H1 (cell line): ENCODE results near the gene F11R. TPM values are rescaled to one million over a fixed set of nuclear protein-coding genes. Genes with fewer than 3 reads are reported as not detected.
A peak's percentile ranks its signal among the peaks of the same experiment; 100 is the strongest.

Experiments used
- CTCF ChIA-PET: fragments of 300-600 bp; sonication (Branson Sonifier 250); formaldehyde crosslinking; loops from one replicate; lab custom pipeline; 2021; ENCODE audit not compliant: partially characterized antibody; lab: Charles Lee
- POLR2A ChIA-PET: fragments of 300-600 bp; sonication (Branson Sonifier 250); formaldehyde crosslinking; loops from one replicate; lab custom pipeline; 2021; ENCODE audit warnings: inconsistent platforms; ENCODE audit not compliant: partially characterized antibody; lab: Charles Lee
- DNase-seq, 2 experiments: peaks; one replicate each; pipeline versions ENCODE4 v3.0.0 to v3.0.0-alpha.2; 2010 to 2022; ENCODE audit warnings: low spot score in 2 of 2, low read depth in 1 of 2, mixed read lengths in 1 of 2
- FAIRE-seq: peaks from 2 replicates; lab custom pipeline; 2011; peaks lifted over from hg19 to GRCh38; lab: Jason Lieb, UNC
- H2AFZ ChIP-seq: 2 replicates; pipeline ENCODE4 v1.8.1; 2012; ENCODE audit warnings: low read length, inconsistent platforms
- H2AK5ac ChIP-seq: 2 replicates; pipeline ENCODE4 v1.6.1; 2013; ENCODE audit warnings: low read depth, low read length
- H2BK120ac ChIP-seq: replicated peaks from 2 replicates; pipeline ENCODE3; 2013; ENCODE audit warnings: low read depth, low read length, inconsistent platforms
- H2BK12ac ChIP-seq: 2 replicates; pipeline ENCODE4 v1.6.1; 2013; ENCODE audit warnings: low read depth, low read length
- H2BK15ac ChIP-seq: 2 replicates; pipeline ENCODE4 v1.6.1; 2013; ENCODE audit warnings: low read length
- H2BK20ac ChIP-seq: 2 replicates; pipeline ENCODE4 v1.6.1; 2013; ENCODE audit warnings: low read length
- H2BK5ac ChIP-seq: 2 replicates; pipeline ENCODE4 v1.6.1; 2013; ENCODE audit warnings: low read depth, low read length
- H3K14ac ChIP-seq: 2 replicates; pipeline ENCODE4 v1.6.1; 2013; ENCODE audit warnings: inconsistent platforms; ENCODE audit not compliant: insufficient read length
- H3K18ac ChIP-seq: 2 replicates; pipeline ENCODE4 v1.6.1; 2013; ENCODE audit warnings: low read length; ENCODE audit errors: extremely low read depth
- H3K23ac ChIP-seq: 2 replicates; pipeline ENCODE4 v1.6.1; 2013; ENCODE audit warnings: inconsistent platforms; ENCODE audit not compliant: insufficient read length
- H3K23me2 ChIP-seq: 2 replicates; pipeline ENCODE4 v1.6.1; 2013; ENCODE audit warnings: low read depth, low read length
- H3K27ac ChIP-seq: 2 replicates; pipeline ENCODE4 v1.6.1; 2011; ENCODE audit warnings: low read depth, low read length, inconsistent platforms
- H3K27me3 ChIP-seq, 4 experiments: replicated peaks in 1 of 4; 1 replicate in 1 of 4; 2 replicates in 3 of 4; pipeline versions ENCODE4 v1.6.1 to v1.8.1; 2011 to 2013; ENCODE audit warnings: low read length in 3 of 4, mild to moderate bottlenecking in 3 of 4, inconsistent platforms in 2 of 4, mixed read lengths in 2 of 4, moderate library complexity in 1 of 4; ENCODE audit not compliant: control insufficient read depth in 3 of 4, insufficient read depth in 3 of 4; ENCODE audit errors: extremely low read depth in 1 of 4
- H3K36me3 ChIP-seq, 4 experiments: 2 replicates each; pipeline versions ENCODE4 v1.6.1 to v1.8.1; 2011 to 2013; ENCODE audit warnings: mild to moderate bottlenecking in 4 of 4, low read length in 3 of 4, moderate library complexity in 2 of 4, control low read depth in 1 of 4, inconsistent platforms in 1 of 4; ENCODE audit not compliant: insufficient read depth in 4 of 4, control insufficient read depth in 2 of 4
- H3K4ac ChIP-seq: replicated peaks from 2 replicates; pipeline ENCODE3; 2013; ENCODE audit warnings: low read length, low read depth, mixed read lengths, inconsistent platforms; ENCODE audit not compliant: insufficient read length
- H3K4me1 ChIP-seq, 4 experiments: replicated peaks in 1 of 4; 1 replicate in 1 of 4; 2 replicates in 3 of 4; pipeline versions ENCODE4 v1.6.1 to v1.8.1; 2011 to 2013; ENCODE audit warnings: low read length in 3 of 4, inconsistent platforms in 2 of 4, mixed read lengths in 1 of 4; ENCODE audit not compliant: insufficient read depth in 4 of 4, control insufficient read depth in 3 of 4
- H3K4me2 ChIP-seq, 2 experiments: 2 replicates each; pipeline versions ENCODE4 v1.6.1 to v1.8.1; 2011 to 2013; ENCODE audit warnings: low read depth in 2 of 2, low read length in 2 of 2, control low read depth in 1 of 2, inconsistent platforms in 1 of 2, mild to moderate bottlenecking in 1 of 2; ENCODE audit not compliant: insufficient read depth in 1 of 2
- H3K4me3 ChIP-seq, 4 experiments: fragments of 200-600, 300-600 bp in 1 of 4; sonication (generic), shearing (Covaris generic), sonication (Bioruptor Twin) in 1 of 4; 2 replicates each; pipeline versions ENCODE4 v1.5.1 to v1.8.1; 2011 to 2016; ENCODE audit warnings: low read length in 4 of 4, low read depth in 3 of 4, control low read depth in 2 of 4, inconsistent platforms in 2 of 4, mild to moderate bottlenecking in 2 of 4, mixed read lengths in 1 of 4, moderate library complexity in 1 of 4; ENCODE audit not compliant: insufficient read depth in 2 of 4; ENCODE audit errors: extremely low read depth in 1 of 4
- H3K56ac ChIP-seq: replicated peaks from 2 replicates; pipeline ENCODE3; 2013; ENCODE audit warnings: low read depth, mild to moderate bottlenecking, mixed read lengths, low read length, inconsistent platforms; ENCODE audit not compliant: insufficient read length
- H3K79me1 ChIP-seq: 2 replicates; pipeline ENCODE4 v1.6.1; 2013; ENCODE audit warnings: low read depth, low read length, control low read depth
- H3K79me2 ChIP-seq, 2 experiments: 2 replicates each; pipeline versions ENCODE4 v1.6.1 to v1.8.1; 2012 to 2013; ENCODE audit warnings: low read length in 2 of 2, mild to moderate bottlenecking in 2 of 2, inconsistent platforms in 1 of 2; ENCODE audit not compliant: insufficient read depth in 2 of 2, control insufficient read depth in 1 of 2
- H3K9ac ChIP-seq, 4 experiments: replicated peaks in 1 of 4; 1 replicate in 1 of 4; 2 replicates in 3 of 4; pipeline versions ENCODE4 v1.6.1 to v1.8.1; 2011 to 2013; ENCODE audit warnings: low read depth in 3 of 4, low read length in 3 of 4, control low read depth in 2 of 4, mild to moderate bottlenecking in 2 of 4, moderate library complexity in 2 of 4, inconsistent platforms in 1 of 4; ENCODE audit errors: extremely low read depth in 1 of 4
- H3K9me3 ChIP-seq, 2 experiments: 2 replicates each; pipeline versions ENCODE4 v1.6.1 to v1.8.1; 2012 to 2013; ENCODE audit warnings: mild to moderate bottlenecking in 2 of 2, moderate library complexity in 2 of 2, control low read depth in 1 of 2, inconsistent platforms in 1 of 2, low read depth in 1 of 2, low read length in 1 of 2, mixed read lengths in 1 of 2; ENCODE audit not compliant: insufficient read depth in 2 of 2
- H4K20me1 ChIP-seq, 2 experiments: replicated peaks in 1 of 2; 2 replicates each; pipeline versions ENCODE3 to v1.8.1; 2011 to 2013; ENCODE audit warnings: inconsistent platforms in 2 of 2, low read length in 2 of 2, mild to moderate bottlenecking in 1 of 2; ENCODE audit not compliant: insufficient read depth in 2 of 2, control insufficient read depth in 1 of 2
- H4K5ac ChIP-seq: 2 replicates; pipeline ENCODE4 v1.6.1; 2013; ENCODE audit warnings: low read length, low read depth, mixed read lengths, inconsistent platforms; ENCODE audit not compliant: insufficient read length
- H4K8ac ChIP-seq: 2 replicates; pipeline ENCODE4 v1.8.0; 2013; ENCODE audit warnings: mild to moderate bottlenecking, moderate library complexity, low read length, inconsistent platforms; ENCODE audit not compliant: insufficient read depth; ENCODE audit errors: extremely low read depth
- H4K91ac ChIP-seq: replicated peaks from 2 replicates; pipeline ENCODE3; 2013; ENCODE audit warnings: low read length, mixed read lengths, inconsistent platforms; ENCODE audit not compliant: insufficient read length
- EP300 ChIP-seq, 2 experiments: IDR thresholded peaks; 1 replicate in 1 of 2; 2 replicates in 1 of 2; pipeline ENCODE4 v1.6.1; 2011 to 2012; ENCODE audit warnings: low read depth in 2 of 2, low read length in 2 of 2, mild to moderate bottlenecking in 2 of 2, borderline replicate concordance in 1 of 2, inconsistent platforms in 1 of 2, moderate library complexity in 1 of 2
- WGBS, 2 experiments: shearing (Covaris generic) in 1 of 2; methylation state at CpG; one replicate each; pipeline versions ENCODE4 v1.1.6 to v1.1.7; 2013 to 2015; ENCODE audit warnings: low lambda C conversion rate in 2 of 2, mixed read lengths in 2 of 2, inconsistent platforms in 1 of 2, low coverage in 1 of 2, missing lambda C conversion rate in 1 of 2; ENCODE audit not compliant: insufficient replicate concordance in 2 of 2, insufficient coverage in 1 of 2, insufficient read length in 1 of 2; ENCODE audit errors: extremely low coverage in 1 of 2, missing lambda C conversion rate in 1 of 2; 5-methylcytosine and 5-hydroxymethylcytosine counted together
- polyA plus RNA-seq, 7 experiments: library from polyadenylated mRNA; depleted of rRNA in 3 of 7; stranded (reverse) in 5 of 7; unstranded in 2 of 7; fragments of >200 nt in 5 of 7; fragments of 200-250 nt in 2 of 7; gene quantifications; 1 replicate in 5 of 7; 2 replicates in 1 of 7; 4 replicates in 1 of 7; pipeline versions ENCODE4 v1.2.1 to v1.2.3, GENCODE V29; 2011 to 2013; ENCODE audit warnings: missing spikeins in 2 of 7, mixed read lengths in 2 of 7
- total RNA-seq: library from RNA; stranded (reverse); fragmentation: NEBNext Ultra II Directional; extraction: Animal tissue kit (Norgen Biotek cat#: 25700); gene quantifications from 2 replicates; pipeline ENCODE4 v1.2.1, GENCODE V29; 2021
- TF ChIP-seq, protein P1 (sequence below), 3 experiments: IDR thresholded peaks; 1 replicate in 2 of 3; 2 replicates in 1 of 3; pipeline versions ENCODE4 v1.5.1 to v1.6.1; 2011; ENCODE audit warnings: low read length in 3 of 3, mild to moderate bottlenecking in 3 of 3, inconsistent platforms in 2 of 3, low read depth in 1 of 3, moderate library complexity in 1 of 3; ENCODE audit not compliant: insufficient read depth in 1 of 3; ENCODE audit errors: control extremely low read depth in 1 of 3

The F11R gene
- total and polyA plus RNA-seq, 2 of the 8 experiments (the other 6 are each of a cell fraction or from before 2014, with no cell fraction given) = 159 to 200 TPM

DNA sequence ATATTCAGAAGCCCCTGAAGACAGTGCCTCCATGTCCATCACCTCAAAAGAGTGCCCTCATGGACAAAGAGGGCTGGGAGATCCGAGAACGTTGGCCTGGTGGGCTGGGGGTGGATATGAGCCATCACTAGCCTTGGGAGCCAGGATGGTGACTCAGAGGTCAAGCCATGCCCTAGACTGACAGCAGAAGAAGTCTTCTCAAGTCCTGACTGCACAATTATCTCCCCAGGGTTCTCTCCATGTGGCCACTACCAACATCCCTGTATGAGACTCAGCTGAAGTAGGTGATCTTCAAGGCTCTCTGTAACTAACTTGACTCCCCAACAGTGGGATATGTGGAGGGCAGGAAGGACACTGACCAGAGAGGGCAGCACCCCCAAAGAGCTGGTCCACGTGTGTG is 31.9 kb upstream of the F11R start:
- WGBS, 2 experiments = 84% methylated on average over 3 of the region's 3 CpGs; no CpG with 5 or more reads in 1 of the 2 experiments
- H2BK120ac ChIP-seq = no peak overlapping the region
- POLR2A ChIA-PET = interaction anchor here (1.0 to 2.9 kb wide), 2 partner anchors 7 to 80 kb away, joined by 3 to 21 read pairs; partner anchors contain the start of genes DEDD and USF1

More for the DNA sequence above, 31.9 kb upstream of the F11R start:
- Histone ChIP-seq H3K23ac (no peak overlapping the region), H3K36me3 (no peaks in the 10 kb centered on the region), H3K9ac (no peak overlapping the region), H3K18ac (no peak overlapping the region), H3K4ac (no peak overlapping the region), H3K9me3 (peaks cover 0 to 3% of the 10 kb centered on the region in 2 experiments; a peak in 1 of 4 replicates), H2BK5ac (no peak overlapping the region), H3K27ac (no peak overlapping the region), H2BK12ac (no peak overlapping the region), H2BK20ac (no peak overlapping the region), H4K8ac (no peak overlapping the region), H3K14ac (no peak overlapping the region), H3K79me2 (no peaks in the 10 kb centered on the region), H3K4me2 (no peak overlapping the region), H4K20me1 (no peaks in the 10 kb centered on the region), H3K27me3 (peaks cover 0 to 7% (median 3%) of the 10 kb centered on the region in 4 experiments; a peak in 6 of 7 replicates), H3K23me2 (no peaks in the 10 kb centered on the region; the same call in 1 of the 2 replicates), H3K56ac (no peak overlapping the region), H3K79me1 (no peaks in the 10 kb centered on the region), H3K4me3 (no peak overlapping the region), H3K4me1 (no peaks in the 10 kb centered on the region), H2BK15ac (no peak overlapping the region), H4K91ac (no peak overlapping the region), H4K5ac (no peak overlapping the region), H2AK5ac (no peak overlapping the region), H2AFZ (no peak overlapping the region)
- DNase-seq (no peak), FAIRE-seq (no peak)
- no peak for TF ChIP-seq EP300 (IDR thresholded peaks at IDR 0.05; ENCODE audit: borderline replicate concordance in 1 of 2, low read depth in 2 of 2, low read length in 2 of 2)
- TF ChIP-seq, protein P1, sequence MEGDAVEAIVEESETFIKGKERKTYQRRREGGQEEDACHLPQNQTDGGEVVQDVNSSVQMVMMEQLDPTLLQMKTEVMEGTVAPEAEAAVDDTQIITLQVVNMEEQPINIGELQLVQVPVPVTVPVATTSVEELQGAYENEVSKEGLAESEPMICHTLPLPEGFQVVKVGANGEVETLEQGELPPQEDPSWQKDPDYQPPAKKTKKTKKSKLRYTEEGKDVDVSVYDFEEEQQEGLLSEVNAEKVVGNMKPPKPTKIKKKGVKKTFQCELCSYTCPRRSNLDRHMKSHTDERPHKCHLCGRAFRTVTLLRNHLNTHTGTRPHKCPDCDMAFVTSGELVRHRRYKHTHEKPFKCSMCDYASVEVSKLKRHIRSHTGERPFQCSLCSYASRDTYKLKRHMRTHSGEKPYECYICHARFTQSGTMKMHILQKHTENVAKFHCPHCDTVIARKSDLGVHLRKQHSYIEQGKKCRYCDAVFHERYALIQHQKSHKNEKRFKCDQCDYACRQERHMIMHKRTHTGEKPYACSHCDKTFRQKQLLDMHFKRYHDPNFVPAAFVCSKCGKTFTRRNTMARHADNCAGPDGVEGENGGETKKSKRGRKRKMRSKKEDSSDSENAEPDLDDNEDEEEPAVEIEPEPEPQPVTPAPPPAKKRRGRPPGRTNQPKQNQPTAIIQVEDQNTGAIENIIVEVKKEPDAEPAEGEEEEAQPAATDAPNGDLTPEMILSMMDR (IDR thresholded peaks at IDR 0.05; ENCODE audit: control extremely low read depth in 1 of 3, insufficient read depth in 1 of 3, low read depth in 1 of 3, low read length in 3 of 3) = 0 out of 4 replicates have a peak, but pooled peaks of 1 of the 3 experiments have one; percentile 7
- CTCF ChIA-PET = interaction anchor here (2.0 kb wide), 1 partner anchor 12 kb away, joined by 9 read pairs; no protein-coding TSS in a partner anchor
